Karpas-422 (cell line): ENCODE data around the gene RELN. TPM values are rescaled to one million over a fixed set of nuclear protein-coding genes. Genes with fewer than 3 reads are reported as not detected.

ENCODE experiments used
- DNase-seq: peaks from one replicate; pipeline ENCODE4 v3.0.0-alpha.2; 2015
- H2AFZ ChIP-seq: fragments of 200-600 bp; sonication (generic); 2 replicates; pipeline ENCODE4 v1.6.1; 2014; ENCODE audit warnings: antibody characterized with exemption, low read length, mixed read lengths
- H3K27ac ChIP-seq: fragments of 200-600 bp; sonication (generic); 2 replicates; pipeline ENCODE4 v1.5.1; 2014; ENCODE audit warnings: mild to moderate bottlenecking, low read length, moderate library complexity
- H3K27me3 ChIP-seq: fragments of 200-600 bp; sonication (generic); 2 replicates; pipeline ENCODE4 v1.6.1; 2014; ENCODE audit warnings: low read length, mixed read lengths
- H3K36me3 ChIP-seq: fragments of 200-600 bp; sonication (generic); 2 replicates; pipeline ENCODE4 v1.6.1; 2014; ENCODE audit warnings: low read length, mixed read lengths; ENCODE audit not compliant: insufficient read depth
- H3K4me1 ChIP-seq: fragments of 200-600 bp; sonication (generic); 2 replicates; pipeline ENCODE4 v1.6.1; 2014; ENCODE audit warnings: mild to moderate bottlenecking, low read length, mixed read lengths
- H3K4me2 ChIP-seq: fragments of 200-600 bp; sonication (generic); 2 replicates; pipeline ENCODE4 v1.6.1; 2014; ENCODE audit warnings: low read length, low read depth, mild to moderate bottlenecking; ENCODE audit not compliant: poor library complexity, severe bottlenecking
- H3K4me3 ChIP-seq: fragments of 200-600 bp; sonication (generic); 2 replicates; pipeline ENCODE4 v1.5.1; 2014; ENCODE audit warnings: mild to moderate bottlenecking, antibody characterized with exemption, low read length, mixed read lengths
- H3K79me2 ChIP-seq: fragments of 200-600 bp; sonication (generic); 2 replicates; pipeline ENCODE4 v1.6.1; 2014; ENCODE audit warnings: mild to moderate bottlenecking, low read length, mixed read lengths
- H3K9ac ChIP-seq: fragments of 200-600 bp; sonication (generic); 2 replicates; pipeline ENCODE4 v1.6.0; 2014; ENCODE audit warnings: low read length
- H3K9me2 ChIP-seq: fragments of 200-600 bp; sonication (generic), shearing (Covaris generic); replicated peaks from 2 replicates; pipeline ENCODE4 v1.6.0; 2014; ENCODE audit warnings: mild to moderate bottlenecking, low read length, moderate library complexity; ENCODE audit not compliant: insufficient read depth
- H3K9me3 ChIP-seq: fragments of 300-700, 200-600 bp; sonication (generic); 2 replicates; pipeline ENCODE4 v1.6.1; 2014; ENCODE audit warnings: low read length, mixed read lengths
- H4K20me1 ChIP-seq: fragments of 200-600 bp; sonication (generic); 2 replicates; pipeline ENCODE4 v1.6.1; 2014; ENCODE audit warnings: mild to moderate bottlenecking, antibody characterized with exemption, low read length, low read depth; ENCODE audit not compliant: insufficient read depth
- total RNA-seq: library from RNA; depleted of rRNA; stranded (reverse); fragments of >200 nt; shearing (Covaris generic); gene quantifications from 2 replicates; pipeline ENCODE4 v1.2.3, GENCODE V29; 2014; ENCODE audit warnings: low replicate concordance

Gene RELN
- total RNA-seq, 1 experiment from 2014 or later = not detected

DNA sequence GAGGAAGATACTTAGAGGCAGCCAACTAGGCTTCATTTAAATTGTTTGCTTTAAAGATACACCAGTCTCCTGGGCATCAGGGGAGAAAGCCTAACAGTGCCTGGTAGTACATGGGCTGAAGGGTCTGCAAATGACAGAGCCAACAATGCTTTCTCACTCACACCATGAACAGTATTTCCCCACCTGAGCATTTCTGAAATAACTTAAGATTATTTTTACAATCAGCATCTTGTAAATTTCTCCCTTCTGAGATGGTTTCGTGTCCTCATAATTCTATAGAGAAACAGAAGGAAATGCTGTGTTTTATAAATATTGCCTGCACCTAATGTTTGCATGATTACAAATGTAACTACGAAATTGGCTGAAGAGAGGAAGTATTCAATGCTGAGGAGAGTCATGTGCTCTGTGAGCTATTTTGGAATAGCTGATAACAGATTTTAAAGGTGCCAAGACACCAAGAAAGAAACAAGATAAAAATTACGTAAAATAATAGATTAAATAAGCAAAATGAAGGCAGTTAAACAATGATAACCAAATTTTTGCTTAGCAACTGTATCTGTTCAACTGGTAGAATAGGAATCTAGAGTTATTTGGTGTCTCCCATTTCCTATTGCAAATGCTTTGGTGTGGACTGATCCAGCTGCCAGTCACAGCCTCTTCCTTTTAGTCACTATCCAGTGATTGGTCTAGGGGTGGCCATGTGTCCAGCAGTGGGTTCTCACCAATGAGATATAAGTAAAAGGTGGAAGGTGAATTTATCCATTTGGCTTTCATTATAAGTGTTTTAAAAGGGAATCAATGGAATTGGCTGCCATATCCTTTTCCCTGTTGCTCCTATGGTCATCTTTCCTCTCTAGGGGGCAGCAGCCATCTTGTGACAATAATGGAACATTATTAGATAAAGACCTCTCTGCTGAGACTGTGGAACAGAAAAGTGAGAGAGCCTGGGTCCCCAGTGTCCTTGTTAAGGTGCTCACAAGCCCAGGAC, 375.5 kb downstream of the RELN start:
- H3K27ac ChIP-seq = no peak overlapping the region
- no peaks in the 10 kb centered on the region for H3K27me3 ChIP-seq
- no peak overlapping the region for H3K4me3 ChIP-seq
- no peak overlapping the region for H3K9ac ChIP-seq
- no peaks in the 10 kb centered on the region for H4K20me1 ChIP-seq
- DNase-seq = no peak
- no peaks in the 10 kb centered on the region for H3K79me2 ChIP-seq
- H3K4me2 ChIP-seq = no peak overlapping the region
- H3K36me3 ChIP-seq = no peaks in the 10 kb centered on the region
- no peak overlapping the region for H2AFZ ChIP-seq
- H3K4me1 ChIP-seq = no peaks in the 10 kb centered on the region
- no peaks in the 10 kb centered on the region for H3K9me3 ChIP-seq
- H3K9me2 ChIP-seq = no peaks in the 10 kb centered on the region

DNA sequence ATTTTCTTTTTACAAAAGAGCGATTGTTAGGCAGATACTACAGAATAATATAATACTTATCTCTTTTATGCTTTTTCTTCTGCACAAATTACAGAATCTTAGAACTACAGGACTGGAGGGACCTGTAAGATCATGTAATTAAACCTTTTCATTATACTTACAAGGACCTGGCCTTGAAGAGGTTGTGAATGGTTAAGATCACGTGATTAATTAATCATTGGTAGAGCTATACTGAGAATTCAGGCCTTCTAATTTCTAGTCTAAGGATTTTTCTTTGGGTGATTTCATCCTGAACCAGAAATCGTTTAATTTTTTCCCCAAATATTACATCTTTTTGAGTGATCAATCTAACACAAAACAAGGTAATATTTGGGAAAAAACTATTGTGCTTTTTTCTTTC, 379.7 kb downstream of the RELN start:
- Histone ChIP-seq H3K4me2 (no peak overlapping the region), H3K27ac (no peak overlapping the region), H3K79me2 (no peaks in the 10 kb centered on the region), H3K9me2 (no peaks in the 10 kb centered on the region), H3K4me1 (no peaks in the 10 kb centered on the region), H4K20me1 (no peaks in the 10 kb centered on the region), H2AFZ (no peak overlapping the region), H3K4me3 (no peak overlapping the region), H3K27me3 (no peaks in the 10 kb centered on the region), H3K36me3 (no peaks in the 10 kb centered on the region), H3K9ac (no peak overlapping the region), H3K9me3 (no peaks in the 10 kb centered on the region)
- DNase-seq = no peak

DNA sequence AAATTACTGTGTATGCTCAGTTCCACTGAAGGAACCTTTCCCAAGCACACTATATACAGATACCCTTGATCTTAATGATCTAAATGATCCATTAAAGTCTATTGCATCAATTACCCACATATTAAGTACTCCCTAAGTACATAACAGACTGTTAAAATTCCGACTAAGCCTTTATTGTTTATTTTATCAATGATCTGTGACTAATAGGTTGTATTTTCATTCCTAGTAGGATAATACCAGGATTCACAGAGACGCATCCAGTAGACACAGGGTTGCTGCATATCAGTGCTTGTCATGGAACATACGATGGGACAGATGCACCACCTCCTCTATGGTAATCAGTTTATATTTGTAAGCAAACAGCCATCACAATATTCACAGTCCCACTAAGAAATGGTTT, 383.8 kb downstream of the RELN start:
- Histone ChIP-seq H3K9me2 (no peaks in the 10 kb centered on the region), H3K79me2 (no peaks in the 10 kb centered on the region), H3K27ac (no peak overlapping the region), H2AFZ (no peak overlapping the region), H3K4me1 (no peaks in the 10 kb centered on the region), H3K4me3 (no peak overlapping the region), H3K36me3 (no peaks in the 10 kb centered on the region), H3K27me3 (no peaks in the 10 kb centered on the region), H4K20me1 (no peaks in the 10 kb centered on the region), H3K9ac (no peak overlapping the region), H3K9me3 (no peaks in the 10 kb centered on the region), H3K4me2 (no peak overlapping the region)
- no peak for DNase-seq

DNA sequence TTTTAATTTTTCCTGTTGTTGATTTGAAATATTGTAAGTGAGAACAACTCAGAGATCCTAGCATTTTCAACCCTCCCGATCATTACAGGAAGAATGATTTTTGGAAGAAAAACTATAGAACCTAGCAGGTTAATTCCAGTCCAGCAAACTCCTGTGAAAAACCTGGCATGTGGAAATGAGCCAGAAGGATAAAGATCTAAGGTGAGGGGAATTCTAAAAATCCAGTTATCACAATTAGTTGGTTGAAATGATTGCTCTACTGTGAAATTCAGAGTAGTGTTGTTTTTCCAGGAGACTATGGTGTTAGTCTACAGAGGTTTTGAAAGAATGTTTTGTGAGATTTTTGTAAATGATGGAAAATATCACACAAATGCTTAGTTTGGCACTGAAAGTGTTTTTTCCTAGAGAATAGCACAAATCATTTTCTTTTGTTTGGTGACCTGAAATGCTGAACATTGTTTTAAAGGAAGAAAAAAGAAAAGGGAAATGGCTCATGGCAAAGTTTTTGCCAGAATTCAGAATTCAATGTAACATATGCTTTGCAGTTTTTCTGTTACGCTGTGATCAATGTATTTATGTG, 391.0 kb downstream of the RELN start:
- Histone ChIP-seq H3K36me3 (no peaks in the 10 kb centered on the region), H3K9me3 (no peaks in the 10 kb centered on the region), H3K4me1 (no peaks in the 10 kb centered on the region), H2AFZ (no peak overlapping the region), H4K20me1 (no peaks in the 10 kb centered on the region), H3K4me3 (no peak overlapping the region), H3K79me2 (no peaks in the 10 kb centered on the region), H3K4me2 (no peak overlapping the region), H3K9ac (no peak overlapping the region), H3K27me3 (no peaks in the 10 kb centered on the region), H3K9me2 (no peaks in the 10 kb centered on the region), H3K27ac (no peak overlapping the region)
- no peak for DNase-seq

DNA sequence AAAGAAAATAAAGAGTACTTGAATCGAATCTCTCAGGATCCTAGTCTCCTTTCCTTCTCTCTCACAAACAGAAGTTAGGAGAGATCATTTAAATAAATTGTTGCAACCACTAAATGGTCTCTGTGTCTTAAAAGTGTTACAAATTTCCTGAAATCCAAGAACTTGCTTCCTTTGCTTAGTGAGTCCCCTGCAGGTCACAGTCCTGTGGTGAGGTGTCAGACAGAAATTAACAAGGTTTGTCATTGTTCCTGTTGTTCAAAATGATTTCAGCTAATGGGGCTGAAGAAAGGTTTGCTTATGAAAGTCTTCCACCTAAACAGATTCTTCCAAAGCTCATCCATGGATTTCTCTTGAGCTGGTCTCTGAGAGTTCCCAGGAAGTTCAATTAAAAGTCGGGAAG, 391.9 kb downstream of the RELN start:
- no peak overlapping the region for H3K27ac ChIP-seq
- no peaks in the 10 kb centered on the region for H3K4me1 ChIP-seq
- H2AFZ ChIP-seq = no peak overlapping the region
- no peak overlapping the region for H3K9ac ChIP-seq
- H3K9me2 ChIP-seq = no peaks in the 10 kb centered on the region
- H3K4me3 ChIP-seq = no peak overlapping the region
- no peaks in the 10 kb centered on the region for H3K79me2 ChIP-seq
- H3K4me2 ChIP-seq = no peak overlapping the region
- H4K20me1 ChIP-seq = no peaks in the 10 kb centered on the region
- no peaks in the 10 kb centered on the region for H3K36me3 ChIP-seq
- no peak for DNase-seq
- no peaks in the 10 kb centered on the region for H3K27me3 ChIP-seq
- H3K9me3 ChIP-seq = no peaks in the 10 kb centered on the region

GRCh38 chr7:103594186-103594585, 395.3 kb downstream of the RELN start:
- Histone ChIP-seq H3K4me1 (no peaks in the 10 kb centered on the region), H3K4me2 (no peak overlapping the region), H3K27me3 (no peaks in the 10 kb centered on the region), H3K9ac (no peak overlapping the region), H3K9me2 (no peaks in the 10 kb centered on the region), H3K27ac (no peak overlapping the region), H3K9me3 (no peaks in the 10 kb centered on the region), H4K20me1 (no peaks in the 10 kb centered on the region), H3K79me2 (no peaks in the 10 kb centered on the region), H3K4me3 (no peak overlapping the region), H3K36me3 (no peaks in the 10 kb centered on the region), H2AFZ (no peak overlapping the region)
- no peak for DNase-seq

GRCh38 chr7:103593691-103594090, 395.8 kb downstream of the RELN start:
- Histone ChIP-seq H3K4me1 (no peaks in the 10 kb centered on the region), H3K27me3 (no peaks in the 10 kb centered on the region)
- DNase-seq = no peak

GRCh38 chr7:103592844-103593243, 396.6 kb downstream of the RELN start:
- H3K9me3 ChIP-seq = no peaks in the 10 kb centered on the region
- H3K9me2 ChIP-seq = no peaks in the 10 kb centered on the region
- H3K27ac ChIP-seq = no peak overlapping the region
- no peaks in the 10 kb centered on the region for H3K27me3 ChIP-seq
- no peak for DNase-seq
- H4K20me1 ChIP-seq = no peaks in the 10 kb centered on the region
- no peaks in the 10 kb centered on the region for H3K4me1 ChIP-seq
- H3K36me3 ChIP-seq = no peaks in the 10 kb centered on the region
- H2AFZ ChIP-seq = no peak overlapping the region
- H3K9ac ChIP-seq = no peak overlapping the region
- H3K79me2 ChIP-seq = no peaks in the 10 kb centered on the region
- H3K4me3 ChIP-seq = no peak overlapping the region
- H3K4me2 ChIP-seq = no peak overlapping the region

More at GRCh38 chr7:103593691-103594090, 395.8 kb downstream of the RELN start:
- no peaks in the 10 kb centered on the region for H4K20me1 ChIP-seq
- H3K4me2 ChIP-seq = no peak overlapping the region
- H3K27ac ChIP-seq = no peak overlapping the region
- H3K79me2 ChIP-seq = no peaks in the 10 kb centered on the region
- H3K36me3 ChIP-seq = no peaks in the 10 kb centered on the region
- no peak overlapping the region for H2AFZ ChIP-seq
- H3K4me3 ChIP-seq = no peak overlapping the region
- H3K9ac ChIP-seq = no peak overlapping the region
- no peaks in the 10 kb centered on the region for H3K9me3 ChIP-seq
- no peaks in the 10 kb centered on the region for H3K9me2 ChIP-seq
